Psoas muscle (tissue), 8 donors: ENCODE results near the gene MISP3. TPM values are rescaled to one million over a fixed set of nuclear protein-coding genes. Genes with fewer than 3 reads are reported as not detected.

Source experiments
- ATAC-seq, 4 donors: fragments of 200-7000 bp; cut with Tn5 transposase; one replicate each; pipeline ENCODE4 v1.9.1; 2020; ENCODE audit warnings: moderate library complexity in 3 of 4, mild to moderate bottlenecking in 2 of 4
- DNase-seq, 2 donors: peaks; one replicate each; pipeline ENCODE4 v3.0.0-alpha.2; 2020
- H3K27ac ChIP-seq: fragments of 200-600 bp; one replicate; pipeline ENCODE4 v1.8.0; 2022
- H3K27me3 ChIP-seq, 3 donors: fragments of 200-600 bp in 1 of 3; one replicate each; pipeline versions ENCODE4 v1.6.1 to v1.8.0; 2013 to 2022; ENCODE audit warnings: low read length in 2 of 3, mild to moderate bottlenecking in 2 of 3, moderate library complexity in 1 of 3; ENCODE audit not compliant: insufficient read depth in 3 of 3
- H3K36me3 ChIP-seq, 2 donors: fragments of 200-600 bp in 1 of 2; one replicate each; pipeline versions ENCODE4 v1.6.1 to v1.8.0; 2013 to 2022; ENCODE audit warnings: low read depth in 1 of 2, mild to moderate bottlenecking in 1 of 2, moderate library complexity in 1 of 2; ENCODE audit not compliant: insufficient read depth in 1 of 2
- H3K4me1 ChIP-seq: fragments of 200-600 bp; one replicate; pipeline ENCODE4 v1.8.0; 2022
- H3K4me3 ChIP-seq: fragments of 200-600 bp; one replicate; pipeline ENCODE4 v1.8.0; 2022; ENCODE audit warnings: mild to moderate bottlenecking
- H3K9me3 ChIP-seq: fragments of 200-600 bp; one replicate; pipeline ENCODE4 v1.8.0; 2022
- WGBS, 3 donors: extraction: QIAGEN DNeasy Blood & Tissue Kit; methylation state at CpG; one replicate each; pipeline versions ENCODE4 v1.1.6 to v1.1.7; 2013; 5-methylcytosine and 5-hydroxymethylcytosine counted together
- intact Hi-C, 2 donors: fragments of 100-400 bp; cut with DNase I; formaldehyde crosslinking; loops; one replicate each; pipeline versions ENCODE4 v1.11.0 to v1.14.2; 2022
- polyA plus RNA-seq, 3 donors: library from polyadenylated mRNA; stranded (reverse); fragments of 200-250 nt; gene quantifications; one replicate each; pipeline ENCODE4 v1.2.3, GENCODE V29; 2013
- total RNA-seq, 4 donors: library from RNA; stranded (reverse); fragmentation: NEBNext Ultra II Directional in 2 of 4; extraction: Animal tissue kit (Norgen Biotek cat#: 25700) in 2 of 4; gene quantifications; one replicate each; pipeline versions ENCODE4 v1.2.1 to v1.2.4, GENCODE V29; 2021 to 2023
- TF ChIP-seq, protein P1 (sequence below): fragments of 200-600 bp; IDR thresholded peaks from one replicate; pipeline ENCODE4 v1.8.0; 2022; ENCODE audit warnings: antibody characterized with exemption
- donor health status: healthy with polysubstance abuse.
- donor health status: DM: no; HTN: no; CAD: no; lungs with moderate emphysema.
- donor health status: Bipolar disorder and iron deficiency.
- donor health status: healthy.
- donor health status: DM: yes; HTN: yes; CAD: no.
- donor health status: DM: no; HTN: no; CAD: no.
- donor health status: DM: no; HTN: no; CAD: no.
- donor health status: DM: yes; HTN: yes; CAD: no.

The MISP3 gene
- total and polyA plus RNA-seq, 7 donors: 1.8 to 15.4 (median 2.8) TPM

GRCh38 chr19:14093117-14093823, 20.7 kb downstream of the MISP3 start:
- intact Hi-C loops: no loop called here
- H3K4me1 ChIP-seq: peaks cover 6% of the 10 kb centered on the region
- peaks cover 10% of the 10 kb centered on the region for H3K9me3 ChIP-seq
- no peak overlapping the region for H3K27ac ChIP-seq
- no peak overlapping the region for H3K4me3 ChIP-seq
- no peak for DNase-seq
- TF ChIP-seq, protein P1, sequence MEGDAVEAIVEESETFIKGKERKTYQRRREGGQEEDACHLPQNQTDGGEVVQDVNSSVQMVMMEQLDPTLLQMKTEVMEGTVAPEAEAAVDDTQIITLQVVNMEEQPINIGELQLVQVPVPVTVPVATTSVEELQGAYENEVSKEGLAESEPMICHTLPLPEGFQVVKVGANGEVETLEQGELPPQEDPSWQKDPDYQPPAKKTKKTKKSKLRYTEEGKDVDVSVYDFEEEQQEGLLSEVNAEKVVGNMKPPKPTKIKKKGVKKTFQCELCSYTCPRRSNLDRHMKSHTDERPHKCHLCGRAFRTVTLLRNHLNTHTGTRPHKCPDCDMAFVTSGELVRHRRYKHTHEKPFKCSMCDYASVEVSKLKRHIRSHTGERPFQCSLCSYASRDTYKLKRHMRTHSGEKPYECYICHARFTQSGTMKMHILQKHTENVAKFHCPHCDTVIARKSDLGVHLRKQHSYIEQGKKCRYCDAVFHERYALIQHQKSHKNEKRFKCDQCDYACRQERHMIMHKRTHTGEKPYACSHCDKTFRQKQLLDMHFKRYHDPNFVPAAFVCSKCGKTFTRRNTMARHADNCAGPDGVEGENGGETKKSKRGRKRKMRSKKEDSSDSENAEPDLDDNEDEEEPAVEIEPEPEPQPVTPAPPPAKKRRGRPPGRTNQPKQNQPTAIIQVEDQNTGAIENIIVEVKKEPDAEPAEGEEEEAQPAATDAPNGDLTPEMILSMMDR: no peak
- 96 to 98% (median 98%) methylated on average over 9 of the region's 9 CpGs for WGBS, 3 donors
- H3K27me3 ChIP-seq: no peaks in the 10 kb centered on the region
- H3K36me3 ChIP-seq: peaks cover 0 to 35% of the 10 kb centered on the region in 2 donors
- ATAC-seq: no peak

DNA sequence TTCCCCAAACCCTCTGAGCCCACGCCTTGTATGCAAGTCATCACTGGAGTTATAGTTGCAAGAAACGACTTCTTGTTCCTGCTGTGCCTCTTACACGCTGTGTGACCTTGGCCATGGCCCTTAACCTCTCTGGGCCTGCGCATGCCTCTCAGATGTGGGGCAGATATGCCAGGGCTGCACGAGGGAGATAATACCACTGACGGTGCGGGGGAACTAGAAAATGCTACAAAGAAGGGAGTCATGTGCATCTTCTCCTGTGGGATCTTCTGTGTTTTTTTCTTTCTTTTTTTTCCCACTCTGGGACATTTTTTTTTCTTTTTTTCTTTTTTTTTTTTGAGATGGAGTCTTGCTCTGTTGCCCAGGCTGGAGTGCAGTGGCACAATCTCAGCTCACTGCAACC, 22.3 kb downstream of the MISP3 start:
- H3K4me1 ChIP-seq: peaks cover 6% of the 10 kb centered on the region
- TF ChIP-seq, protein P1: no peak
- no peak overlapping the region for H3K27ac ChIP-seq
- no peak overlapping the region for H3K4me3 ChIP-seq
- H3K9me3 ChIP-seq: peaks cover 10% of the 10 kb centered on the region
- intact Hi-C loops: no loop called here
- DNase-seq: no peak
- H3K36me3 ChIP-seq: peaks cover 0 to 42% of the 10 kb centered on the region in 2 donors
- WGBS, 3 donors: 88% methylated on average over 7 of the region's 7 CpGs
- H3K27me3 ChIP-seq: no peaks in the 10 kb centered on the region
- ATAC-seq: no peak

DNA sequence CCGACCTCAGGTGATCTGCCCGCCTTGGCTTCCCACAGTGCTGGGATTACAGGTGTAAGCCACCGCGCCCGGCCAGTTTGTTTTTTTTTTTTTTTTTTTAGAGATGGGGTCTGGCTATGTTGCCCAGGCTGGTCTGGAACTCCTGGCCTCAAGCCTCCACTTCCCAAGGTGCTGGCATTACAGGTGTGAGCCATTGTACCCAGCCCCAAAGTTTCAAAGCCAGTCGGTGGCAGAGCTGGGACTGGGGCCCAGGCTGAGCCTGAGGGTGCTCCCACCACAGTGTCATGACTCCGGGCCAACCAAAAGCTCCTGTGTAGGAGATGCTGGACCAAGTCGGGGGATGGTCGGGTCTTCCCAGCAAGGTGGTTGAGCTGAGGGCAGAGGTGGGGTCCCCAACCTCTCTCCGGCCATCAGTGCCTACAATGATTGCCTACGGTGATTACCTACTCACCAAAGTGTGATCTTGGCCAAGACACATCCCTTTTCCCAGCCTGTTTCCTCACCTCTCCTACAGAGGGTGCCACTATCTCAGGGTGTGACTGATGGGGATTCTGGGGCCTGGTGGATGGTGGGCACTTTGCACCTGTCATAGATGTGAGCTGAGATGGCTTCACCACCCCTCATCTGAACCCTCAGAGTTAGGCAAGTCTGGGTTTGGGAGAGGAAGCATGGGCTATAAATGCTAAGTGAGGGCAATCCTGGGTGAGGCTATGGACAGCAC, 23.8 kb downstream of the MISP3 start:
- ATAC-seq: peak in 2 of 4 donors; percentile 12 to 28
- 92 to 99% (median 94%) methylated on average over 8 to 11 of the region's 11 CpGs for WGBS, 3 donors
- TF ChIP-seq, protein P1: no peak

GRCh38 chr19:14097532-14098151, 25.1 kb downstream of the MISP3 start:
- Histone ChIP-seq H3K27me3 (no peaks in the 10 kb centered on the region), H3K4me1 (no peaks in the 10 kb centered on the region), H3K9me3 (peaks cover 10% of the 10 kb centered on the region), H3K36me3 (peaks cover 3 to 70% of the 10 kb centered on the region in 2 donors), H3K27ac (no peak overlapping the region), H3K4me3 (no peak overlapping the region)
- ATAC-seq: peak; percentile 23 to 52 (median 34)
- DNase-seq: no peak
- 73 to 78% (median 73%) methylated on average over 21 of the region's 21 CpGs for WGBS, 3 donors
- TF ChIP-seq, protein P1: peak; percentile 18
- intact Hi-C loops: no loop called here

More for the DNA sequence above, 23.8 kb downstream of the MISP3 start:
- H3K27me3 ChIP-seq: no peaks in the 10 kb centered on the region
- peaks cover 5% of the 10 kb centered on the region for H3K4me1 ChIP-seq
- intact Hi-C loops: no loop called here
- H3K4me3 ChIP-seq: no peak overlapping the region
- H3K9me3 ChIP-seq: peaks cover 10% of the 10 kb centered on the region
- no peak overlapping the region for H3K27ac ChIP-seq
- no peak for DNase-seq
- H3K36me3 ChIP-seq: peaks cover 3 to 58% of the 10 kb centered on the region in 2 donors
